Endothelial cell of umbilical vein (primary cell): Measurements from ENCODE around the gene CT47A1. TPM values are rescaled to one million over a fixed set of nuclear protein-coding genes. Genes with fewer than 3 reads are reported as not detected.

ENCODE experiments used
- BruUV-seq: library from RNA; stranded (reverse); fragments of 400-500 nt; replicated peaks from 2 replicates; lab custom pipeline; 2021; lab: Mats Ljungman, UMichigan
- CTCF ChIA-PET: fragments of 300-600, 350-600 bp; sonication (Branson Sonifier 250); formaldehyde crosslinking; loops from one replicate; lab custom pipeline; 2021; ENCODE audit warnings: antibody characterized with exemption, inconsistent platforms; lab: Charles Lee
- POLR2A ChIA-PET: fragments of 300-600, 350-600 bp; sonication (Branson Sonifier 250); formaldehyde crosslinking; loops from one replicate; lab custom pipeline; 2021; ENCODE audit warnings: antibody characterized with exemption, inconsistent platforms; lab: Charles Lee
- DNase-seq: peaks from one replicate; pipeline ENCODE4 v3.0.0-alpha.2; 2011; ENCODE audit warnings: low read depth, low spot score
- FAIRE-seq: peaks from 2 replicates; lab custom pipeline; 2011; peaks lifted over from hg19 to GRCh38; lab: Jason Lieb, UNC
- H2AFZ ChIP-seq: 2 replicates; pipeline ENCODE4 v1.6.0; 2012; ENCODE audit warnings: low read depth, low read length, control low read depth, inconsistent platforms
- H3K27ac ChIP-seq: 2 replicates; pipeline ENCODE4 v1.5.1; 2011; ENCODE audit warnings: low read depth, mild to moderate bottlenecking, control low read depth, low read length, moderate library complexity; ENCODE audit not compliant: insufficient read depth
- H3K27me3 ChIP-seq, 2 experiments: 2 replicates each; pipeline versions ENCODE4 v1.6.0 to v1.6.1; 2011; ENCODE audit warnings: low read length in 2 of 2, mixed read lengths in 1 of 2; ENCODE audit not compliant: control insufficient read depth in 2 of 2, insufficient read depth in 2 of 2
- H3K36me3 ChIP-seq, 2 experiments: 2 replicates in 1 of 2; 3 replicates in 1 of 2; pipeline ENCODE4 v1.5.1; 2011; ENCODE audit warnings: low read length in 2 of 2, mild to moderate bottlenecking in 1 of 2, moderate library complexity in 1 of 2; ENCODE audit not compliant: control insufficient read depth in 2 of 2, insufficient read depth in 2 of 2; ENCODE audit errors: extremely low read depth in 1 of 2
- H3K4me1 ChIP-seq: 3 replicates; pipeline ENCODE4 v1.5.1; 2011; ENCODE audit warnings: mild to moderate bottlenecking, low read length; ENCODE audit not compliant: control insufficient read depth, insufficient read depth; ENCODE audit errors: extremely low read depth
- H3K4me2 ChIP-seq: 2 replicates; pipeline ENCODE4 v1.6.1; 2011; ENCODE audit warnings: low read length, control low read depth, mixed read lengths; ENCODE audit not compliant: insufficient read depth
- H3K4me3 ChIP-seq, 3 experiments: fragments of 200-600 bp in 1 of 3; sonication (generic), shearing (Covaris generic) in 1 of 3; replicated peaks in 1 of 3; 2 replicates each; pipeline ENCODE4 v1.5.1; 2011 to 2016; ENCODE audit warnings: control low read depth in 3 of 3, low read length in 3 of 3, mild to moderate bottlenecking in 2 of 3, inconsistent platforms in 1 of 3, low read depth in 1 of 3, moderate library complexity in 1 of 3; ENCODE audit not compliant: insufficient read depth in 1 of 3
- H3K79me2 ChIP-seq: 2 replicates; pipeline ENCODE4 v1.6.0; 2012; ENCODE audit warnings: low read length, inconsistent platforms; ENCODE audit not compliant: control insufficient read depth, insufficient read depth
- H3K9ac ChIP-seq: replicated peaks from 2 replicates; pipeline ENCODE3; 2011; ENCODE audit warnings: low read length, control low read depth; ENCODE audit not compliant: insufficient read depth; ENCODE audit errors: extremely low read depth
- H3K9me1 ChIP-seq: replicated peaks from 3 replicates; pipeline ENCODE4 v1.6.0; 2011; ENCODE audit warnings: mild to moderate bottlenecking, low read length; ENCODE audit not compliant: control insufficient read depth, insufficient read depth; ENCODE audit errors: extremely low read depth
- H3K9me3 ChIP-seq: replicated peaks from 2 replicates; pipeline ENCODE4 v1.5.1; 2012; ENCODE audit warnings: low read length, inconsistent platforms; ENCODE audit not compliant: control insufficient read depth, insufficient read depth
- H4K20me1 ChIP-seq: replicated peaks from 2 replicates; pipeline ENCODE3; 2011; ENCODE audit warnings: mild to moderate bottlenecking, low read length; ENCODE audit not compliant: control insufficient read depth, insufficient read depth; ENCODE audit errors: extremely low read depth
- CTCF ChIP-seq, 2 donors: IDR thresholded peaks; 1 replicate in 1 of 2; 2 replicates in 1 of 2; pipeline ENCODE4 v1.5.1; 2011; ENCODE audit warnings: low read length in 2 of 2, mild to moderate bottlenecking in 2 of 2, moderate library complexity in 2 of 2, control low read depth in 1 of 2, inconsistent platforms in 1 of 2, low read depth in 1 of 2; ENCODE audit not compliant: insufficient read depth in 1 of 2; ENCODE audit errors: extremely low read depth in 1 of 2
- EZH2 ChIP-seq: IDR thresholded peaks from 2 replicates; pipeline ENCODE4 v1.6.1; 2012; ENCODE audit warnings: borderline replicate concordance, low read depth, mild to moderate bottlenecking, moderate library complexity, low read length, inconsistent platforms; ENCODE audit not compliant: severe bottlenecking
- FOS ChIP-seq: IDR thresholded peaks from 2 replicates; pipeline ENCODE4 v1.6.1; 2011; ENCODE audit warnings: mild to moderate bottlenecking, low read length, moderate library complexity, borderline replicate concordance; ENCODE audit not compliant: insufficient read depth
- GATA2 ChIP-seq: IDR thresholded peaks from 2 replicates; pipeline ENCODE4 v1.7.0; 2011; ENCODE audit warnings: low read depth, mild to moderate bottlenecking, moderate library complexity, mixed read lengths, low read length; ENCODE audit not compliant: insufficient read length, insufficient read depth
- JUN ChIP-seq: IDR thresholded peaks from 2 replicates; pipeline ENCODE4 v1.6.1; 2011; ENCODE audit warnings: borderline replicate concordance, low read depth; ENCODE audit not compliant: insufficient read length, insufficient read depth
- MAX ChIP-seq: IDR thresholded peaks from 2 replicates; pipeline ENCODE4 v1.6.1; 2011; ENCODE audit not compliant: insufficient read depth, insufficient read length
- MYC ChIP-seq: IDR thresholded peaks from one replicate; pipeline ENCODE4 v1.6.1; 2011; ENCODE audit warnings: mild to moderate bottlenecking, low read depth, low read length
- POLR2A ChIP-seq: IDR thresholded peaks from 2 replicates; pipeline ENCODE4 v1.6.1; 2012; ENCODE audit warnings: low read depth, mild to moderate bottlenecking, control low read depth, low read length
- POLR2AphosphoS5 ChIP-seq: IDR thresholded peaks from 2 replicates; pipeline ENCODE4 v1.6.1; 2012; ENCODE audit warnings: low read depth, mild to moderate bottlenecking, control low read depth, low read length, moderate library complexity; ENCODE audit not compliant: insufficient read depth
- dilution Hi-C: fragments of 300-500 bp; cut with MboI; formaldehyde crosslinking; loops from one replicate; pipeline ENCODE4 v1.15.0; 2019; ENCODE audit warnings: low sequenced_read_pairs; ENCODE audit not compliant: extremely low pct_ligation_motif_present
- intact Hi-C: fragments of 100-400 bp; cut with micrococcal nuclease; formaldehyde crosslinking; loops from one replicate; pipeline ENCODE4 v1.10.0; 2022
- polyA plus RNA-seq, 4 experiments: library from polyadenylated mRNA; depleted of rRNA in 3 of 4; stranded (reverse) in 3 of 4; unstranded in 1 of 4; fragments of >200 nt; gene quantifications; 2 replicates each; pipeline versions ENCODE4 v1.2.1 to v1.2.3, GENCODE V29; 2011 to 2012; ENCODE audit warnings: missing spikeins in 1 of 4
- total RNA-seq: library from RNA; stranded (reverse); gene quantifications from 2 replicates; pipeline ENCODE4 v1.2.3, GENCODE V29; 2021

Gene CT47A1
- total and polyA plus RNA-seq, 2 donors (not counting 3 experiments of a cell fraction or from before 2014, with no cell fraction given): not detected

- Histone ChIP-seq H3K4me3 (no peak overlapping the region), H3K27me3 (no peaks in the 10 kb centered on the region), H4K20me1 (no peaks in the 10 kb centered on the region), H3K9me3 (no peaks in the 10 kb centered on the region), H3K79me2 (no peaks in the 10 kb centered on the region), H3K27ac (no peak overlapping the region), H3K4me2 (no peak overlapping the region), H3K36me3 (no peaks in the 10 kb centered on the region), H3K9ac (no peak overlapping the region), H3K4me1 (no peaks in the 10 kb centered on the region), H2AFZ (no peak overlapping the region), H3K9me1 (no peaks in the 10 kb centered on the region)
- no peak for FAIRE-seq
- ChIA-PET CTCF (no interaction called here), POLR2A (no interaction called here)
- BruUV-seq: no TSS peak
- intact Hi-C loops (no loop called here), dilution Hi-C loops (no loop called here)
- TF ChIP-seq GATA2: no peak
- TF ChIP-seq POLR2AphosphoS5: no peak
- TF ChIP-seq FOS: no peak
- TF ChIP-seq JUN: no peak
- TF ChIP-seq MAX: no peak
- TF ChIP-seq MYC: no peak
- no peak for TF ChIP-seq POLR2A
- TF ChIP-seq EZH2: no peak
- no peak for TF ChIP-seq CTCF (IDR thresholded peaks at IDR 0.05; ENCODE audit: extremely low read depth in 1 of 2, insufficient read depth in 1 of 2, low read depth in 1 of 2, low read length in 2 of 2)
- no peak for DNase-seq
Measured at GRCh38 chrX:121008920-121009319, 23.4 kb upstream of the CT47A1 start.
